Panc1 (cell line): ENCODE data around the gene LEKR1.

Source experiments
- POLR2AphosphoS5 ChIP-seq: IDR thresholded peaks from 2 replicates; pipeline ENCODE4 v1.6.1; 2012; ENCODE audit warnings: mild to moderate bottlenecking, low read depth, low read length, moderate library complexity
- SIN3A ChIP-seq: IDR thresholded peaks from 2 replicates; pipeline ENCODE4 v1.6.1; 2012; ENCODE audit warnings: low read depth, mild to moderate bottlenecking, low read length, moderate library complexity, borderline replicate concordance; ENCODE audit not compliant: insufficient read depth
- TCF7L2 ChIP-seq: IDR thresholded peaks from 2 replicates; pipeline ENCODE4 v1.6.1; 2011; ENCODE audit warnings: mild to moderate bottlenecking, low read depth, low read length, inconsistent platforms
- TF ChIP-seq, protein P1 (sequence below): fragments of 450-650 bp; IDR thresholded peaks from 2 replicates; pipeline ENCODE4 v1.5.1; 2017; ENCODE audit warnings: mild to moderate bottlenecking
- TF ChIP-seq, protein P2 (sequence below), 2 experiments: IDR thresholded peaks; 2 replicates each; pipeline ENCODE4 v1.6.1; 2011 to 2012; ENCODE audit warnings: low read depth in 2 of 2, control low read depth in 1 of 2, low read length in 1 of 2, mild to moderate bottlenecking in 1 of 2, moderate library complexity in 1 of 2; ENCODE audit not compliant: insufficient read depth in 1 of 2

DNA sequence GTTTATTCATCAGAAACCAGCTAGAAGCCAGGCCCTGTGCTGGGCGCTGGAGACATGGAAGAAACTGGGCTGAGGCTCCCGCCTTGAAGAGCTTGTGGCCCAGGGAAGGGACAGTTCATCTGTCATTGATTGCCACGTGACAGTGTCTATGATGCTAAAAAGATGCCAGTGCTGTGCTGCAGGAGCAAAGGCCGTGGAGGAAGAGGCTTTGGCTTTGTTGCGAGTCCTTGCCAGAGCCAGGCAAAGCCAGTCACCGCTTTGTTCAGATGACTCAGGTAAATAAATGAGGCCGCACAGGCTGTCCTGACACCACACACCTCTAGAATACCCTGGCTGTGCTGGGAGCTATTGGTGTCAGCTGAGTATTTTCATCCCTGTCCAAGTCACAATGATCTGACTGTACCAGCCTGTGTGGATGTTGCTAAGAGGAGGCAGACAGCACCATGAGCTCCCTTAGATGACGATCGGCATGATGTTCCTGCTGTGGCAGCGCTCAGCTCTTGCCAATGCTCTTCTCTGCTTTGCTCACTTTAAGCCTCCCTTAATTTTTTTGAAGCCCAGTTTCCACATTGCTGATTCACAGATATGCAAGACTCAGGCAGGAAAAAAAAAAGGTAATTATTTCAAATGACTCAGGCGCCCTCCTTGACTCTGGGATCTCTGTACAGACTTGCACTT lies 256.3 kb downstream of the LEKR1 start:
- TF ChIP-seq, protein P1, sequence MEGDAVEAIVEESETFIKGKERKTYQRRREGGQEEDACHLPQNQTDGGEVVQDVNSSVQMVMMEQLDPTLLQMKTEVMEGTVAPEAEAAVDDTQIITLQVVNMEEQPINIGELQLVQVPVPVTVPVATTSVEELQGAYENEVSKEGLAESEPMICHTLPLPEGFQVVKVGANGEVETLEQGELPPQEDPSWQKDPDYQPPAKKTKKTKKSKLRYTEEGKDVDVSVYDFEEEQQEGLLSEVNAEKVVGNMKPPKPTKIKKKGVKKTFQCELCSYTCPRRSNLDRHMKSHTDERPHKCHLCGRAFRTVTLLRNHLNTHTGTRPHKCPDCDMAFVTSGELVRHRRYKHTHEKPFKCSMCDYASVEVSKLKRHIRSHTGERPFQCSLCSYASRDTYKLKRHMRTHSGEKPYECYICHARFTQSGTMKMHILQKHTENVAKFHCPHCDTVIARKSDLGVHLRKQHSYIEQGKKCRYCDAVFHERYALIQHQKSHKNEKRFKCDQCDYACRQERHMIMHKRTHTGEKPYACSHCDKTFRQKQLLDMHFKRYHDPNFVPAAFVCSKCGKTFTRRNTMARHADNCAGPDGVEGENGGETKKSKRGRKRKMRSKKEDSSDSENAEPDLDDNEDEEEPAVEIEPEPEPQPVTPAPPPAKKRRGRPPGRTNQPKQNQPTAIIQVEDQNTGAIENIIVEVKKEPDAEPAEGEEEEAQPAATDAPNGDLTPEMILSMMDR: no peak
- TF ChIP-seq SIN3A (no peak), POLR2AphosphoS5 (no peak), TCF7L2 (no peak)
- TF ChIP-seq, protein P2, sequence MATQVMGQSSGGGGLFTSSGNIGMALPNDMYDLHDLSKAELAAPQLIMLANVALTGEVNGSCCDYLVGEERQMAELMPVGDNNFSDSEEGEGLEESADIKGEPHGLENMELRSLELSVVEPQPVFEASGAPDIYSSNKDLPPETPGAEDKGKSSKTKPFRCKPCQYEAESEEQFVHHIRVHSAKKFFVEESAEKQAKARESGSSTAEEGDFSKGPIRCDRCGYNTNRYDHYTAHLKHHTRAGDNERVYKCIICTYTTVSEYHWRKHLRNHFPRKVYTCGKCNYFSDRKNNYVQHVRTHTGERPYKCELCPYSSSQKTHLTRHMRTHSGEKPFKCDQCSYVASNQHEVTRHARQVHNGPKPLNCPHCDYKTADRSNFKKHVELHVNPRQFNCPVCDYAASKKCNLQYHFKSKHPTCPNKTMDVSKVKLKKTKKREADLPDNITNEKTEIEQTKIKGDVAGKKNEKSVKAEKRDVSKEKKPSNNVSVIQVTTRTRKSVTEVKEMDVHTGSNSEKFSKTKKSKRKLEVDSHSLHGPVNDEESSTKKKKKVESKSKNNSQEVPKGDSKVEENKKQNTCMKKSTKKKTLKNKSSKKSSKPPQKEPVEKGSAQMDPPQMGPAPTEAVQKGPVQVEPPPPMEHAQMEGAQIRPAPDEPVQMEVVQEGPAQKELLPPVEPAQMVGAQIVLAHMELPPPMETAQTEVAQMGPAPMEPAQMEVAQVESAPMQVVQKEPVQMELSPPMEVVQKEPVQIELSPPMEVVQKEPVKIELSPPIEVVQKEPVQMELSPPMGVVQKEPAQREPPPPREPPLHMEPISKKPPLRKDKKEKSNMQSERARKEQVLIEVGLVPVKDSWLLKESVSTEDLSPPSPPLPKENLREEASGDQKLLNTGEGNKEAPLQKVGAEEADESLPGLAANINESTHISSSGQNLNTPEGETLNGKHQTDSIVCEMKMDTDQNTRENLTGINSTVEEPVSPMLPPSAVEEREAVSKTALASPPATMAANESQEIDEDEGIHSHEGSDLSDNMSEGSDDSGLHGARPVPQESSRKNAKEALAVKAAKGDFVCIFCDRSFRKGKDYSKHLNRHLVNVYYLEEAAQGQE (IDR thresholded peaks at IDR 0.05; ENCODE audit: insufficient read depth in 1 of 2, low read depth in 2 of 2, low read length in 1 of 2): no peak
